DOHH2 (cell line): ENCODE measurements around the gene TMEM272.

Experiments used
- H3F3A ChIP-seq: fragments of 200-600 bp; sonication (generic), shearing (Covaris generic); 2 replicates; pipeline ENCODE4 v1.6.0; 2016; ENCODE audit warnings: antibody characterized with exemption, mild to moderate bottlenecking; ENCODE audit not compliant: control insufficient read depth, insufficient read depth
- H3K27ac ChIP-seq: fragments of 200-600 bp; sonication (generic); 2 replicates; pipeline ENCODE4 v1.5.1; 2014; ENCODE audit warnings: low read depth, mild to moderate bottlenecking, low read length, moderate library complexity
- H3K27me3 ChIP-seq: fragments of 200-600 bp; sonication (generic); 2 replicates; pipeline ENCODE4 v1.6.1; 2014; ENCODE audit warnings: mild to moderate bottlenecking, low read length, mixed read lengths; ENCODE audit not compliant: control insufficient read depth
- H3K36me3 ChIP-seq: fragments of 200-600 bp; sonication (generic); 2 replicates; pipeline ENCODE4 v1.6.1; 2014; ENCODE audit warnings: mild to moderate bottlenecking, low read length, moderate library complexity, mixed read lengths; ENCODE audit not compliant: control insufficient read depth
- H3K4me1 ChIP-seq: fragments of 200-600 bp; sonication (generic); 2 replicates; pipeline ENCODE4 v1.6.1; 2014; ENCODE audit warnings: mild to moderate bottlenecking, low read length, mixed read lengths; ENCODE audit not compliant: control insufficient read depth
- H3K4me2 ChIP-seq: fragments of 200-600 bp; sonication (generic); 2 replicates; pipeline ENCODE4 v1.6.0; 2014; ENCODE audit warnings: mild to moderate bottlenecking, low read length, moderate library complexity
- H3K4me3 ChIP-seq: fragments of 200-600 bp; sonication (generic); 2 replicates; pipeline ENCODE4 v1.5.1; 2014; ENCODE audit warnings: mild to moderate bottlenecking, low read length, mixed read lengths
- H3K79me2 ChIP-seq: fragments of 200-600 bp; sonication (generic); 2 replicates; pipeline ENCODE4 v1.6.1; 2014; ENCODE audit warnings: mild to moderate bottlenecking, low read length, mixed read lengths; ENCODE audit not compliant: control insufficient read depth
- H3K9me2 ChIP-seq: fragments of 200-600 bp; sonication (generic); replicated peaks from 2 replicates; pipeline ENCODE4 v1.6.1; 2014; ENCODE audit warnings: mild to moderate bottlenecking, low read length, mixed read lengths; ENCODE audit not compliant: control insufficient read depth
- H3K9me3 ChIP-seq: fragments of 200-600 bp; sonication (generic); 2 replicates; pipeline ENCODE4 v1.6.1; 2014; ENCODE audit warnings: antibody characterized with exemption, low read length, mixed read lengths; ENCODE audit not compliant: control insufficient read depth, insufficient read depth
- H4K20me1 ChIP-seq: fragments of 200-600 bp; sonication (generic); 2 replicates; pipeline ENCODE4 v1.6.0; 2014; ENCODE audit warnings: low read depth, mild to moderate bottlenecking, antibody characterized with exemption, low read length, moderate library complexity; ENCODE audit not compliant: control insufficient read depth, insufficient read depth
- EZH2phosphoT487 ChIP-seq: fragments of 200-600 bp; sonication (generic); IDR thresholded peaks from 2 replicates; pipeline ENCODE4 v1.6.1; 2017; ENCODE audit warnings: borderline replicate concordance, mild to moderate bottlenecking, antibody characterized with exemption, low read length, moderate library complexity, mixed read lengths
- TF ChIP-seq, protein P1 (sequence below): fragments of 200-600 bp; sonication (generic); IDR thresholded peaks from one replicate; pipeline ENCODE4 v1.5.1; 2014; ENCODE audit warnings: antibody characterized with exemption, mild to moderate bottlenecking, low read depth, low read length; ENCODE audit not compliant: poor library complexity, severe bottlenecking

The TMEM272 gene

DNA sequence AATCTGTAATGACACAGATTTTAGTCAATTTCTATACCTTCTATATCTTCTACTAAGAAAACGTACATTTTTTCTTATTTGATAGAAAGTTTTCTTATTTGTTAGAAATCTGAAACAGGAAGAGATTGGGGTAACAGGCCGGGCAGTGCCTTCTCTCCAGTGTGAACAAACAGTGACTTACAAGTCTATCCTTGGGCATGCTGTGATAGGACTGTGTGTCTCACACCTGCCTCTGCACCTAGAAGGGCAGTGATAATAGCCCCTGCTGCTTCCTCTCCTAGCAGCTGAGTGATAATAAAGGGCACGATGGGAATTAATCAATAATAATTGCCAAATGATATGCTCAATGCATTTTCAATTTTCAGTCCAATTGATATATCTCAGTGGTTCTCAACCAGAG is 1.4 kb downstream of the TMEM272 start:
- H3K4me3 ChIP-seq = no peak overlapping the region
- H3K27me3 ChIP-seq = no peaks in the 10 kb centered on the region
- no peaks in the 10 kb centered on the region for H4K20me1 ChIP-seq
- H3K79me2 ChIP-seq = no peaks in the 10 kb centered on the region
- no peaks in the 10 kb centered on the region for H3K36me3 ChIP-seq
- H3K27ac ChIP-seq = no peak overlapping the region
- no peaks in the 10 kb centered on the region for H3K9me3 ChIP-seq
- H3K4me1 ChIP-seq = peaks cover 8% of the 10 kb centered on the region
- H3F3A ChIP-seq = no peaks in the 10 kb centered on the region
- no peak for TF ChIP-seq EZH2phosphoT487
- TF ChIP-seq, protein P1, sequence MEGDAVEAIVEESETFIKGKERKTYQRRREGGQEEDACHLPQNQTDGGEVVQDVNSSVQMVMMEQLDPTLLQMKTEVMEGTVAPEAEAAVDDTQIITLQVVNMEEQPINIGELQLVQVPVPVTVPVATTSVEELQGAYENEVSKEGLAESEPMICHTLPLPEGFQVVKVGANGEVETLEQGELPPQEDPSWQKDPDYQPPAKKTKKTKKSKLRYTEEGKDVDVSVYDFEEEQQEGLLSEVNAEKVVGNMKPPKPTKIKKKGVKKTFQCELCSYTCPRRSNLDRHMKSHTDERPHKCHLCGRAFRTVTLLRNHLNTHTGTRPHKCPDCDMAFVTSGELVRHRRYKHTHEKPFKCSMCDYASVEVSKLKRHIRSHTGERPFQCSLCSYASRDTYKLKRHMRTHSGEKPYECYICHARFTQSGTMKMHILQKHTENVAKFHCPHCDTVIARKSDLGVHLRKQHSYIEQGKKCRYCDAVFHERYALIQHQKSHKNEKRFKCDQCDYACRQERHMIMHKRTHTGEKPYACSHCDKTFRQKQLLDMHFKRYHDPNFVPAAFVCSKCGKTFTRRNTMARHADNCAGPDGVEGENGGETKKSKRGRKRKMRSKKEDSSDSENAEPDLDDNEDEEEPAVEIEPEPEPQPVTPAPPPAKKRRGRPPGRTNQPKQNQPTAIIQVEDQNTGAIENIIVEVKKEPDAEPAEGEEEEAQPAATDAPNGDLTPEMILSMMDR = no peak
- no peaks in the 10 kb centered on the region for H3K9me2 ChIP-seq
- no peak overlapping the region for H3K4me2 ChIP-seq

DNA sequence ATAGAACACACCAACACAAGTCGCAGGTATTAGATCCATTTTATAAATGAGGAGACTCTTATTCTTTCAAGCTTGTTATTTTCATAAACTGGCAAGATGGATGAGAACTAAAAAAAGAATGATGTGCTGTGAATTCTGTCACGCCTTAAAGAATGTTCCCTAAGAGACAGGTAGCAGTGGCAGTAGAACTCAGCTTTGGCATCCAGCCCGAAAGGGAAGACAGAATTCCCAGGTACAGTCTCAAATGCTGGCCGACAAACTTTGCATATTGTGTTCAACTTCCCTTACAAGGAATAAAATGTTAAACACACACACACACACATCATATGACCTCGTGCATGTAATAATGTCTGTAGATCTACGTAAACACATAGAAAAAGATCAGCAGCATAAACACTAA is 3.2 kb downstream of the TMEM272 start:
- Histone ChIP-seq H3K27ac (no peak overlapping the region), H3K4me1 (peaks cover 8% of the 10 kb centered on the region), H3K9me2 (no peaks in the 10 kb centered on the region), H3K79me2 (no peaks in the 10 kb centered on the region), H3K4me2 (no peak overlapping the region), H4K20me1 (no peaks in the 10 kb centered on the region), H3F3A (no peaks in the 10 kb centered on the region), H3K36me3 (no peaks in the 10 kb centered on the region), H3K4me3 (no peak overlapping the region), H3K27me3 (no peaks in the 10 kb centered on the region), H3K9me3 (no peaks in the 10 kb centered on the region)
- TF ChIP-seq EZH2phosphoT487 = no peak
- TF ChIP-seq, protein P1 = no peak

DNA sequence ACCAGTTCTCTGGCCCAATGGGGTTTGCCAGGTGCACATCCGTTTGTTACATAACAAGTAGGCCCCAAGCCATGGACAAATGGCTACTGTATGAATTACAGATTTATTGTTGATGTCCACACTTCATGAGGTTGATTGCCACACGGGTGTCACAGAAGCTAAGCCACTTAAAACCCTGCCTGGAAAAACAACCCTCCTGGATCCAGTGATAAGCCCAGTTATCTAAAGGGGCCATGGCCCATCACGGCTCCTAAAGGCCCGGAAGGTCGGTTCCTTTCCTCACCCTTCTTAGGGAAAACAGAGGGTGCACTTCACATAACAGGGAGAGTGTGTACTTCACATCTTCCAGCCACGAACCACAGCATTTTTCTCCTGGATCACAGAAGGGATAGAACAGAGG is 4.1 kb downstream of the TMEM272 start:
- Histone ChIP-seq H4K20me1 (no peaks in the 10 kb centered on the region), H3F3A (no peaks in the 10 kb centered on the region), H3K4me2 (no peak overlapping the region), H3K36me3 (no peaks in the 10 kb centered on the region), H3K4me1 (peaks cover 8% of the 10 kb centered on the region), H3K9me3 (no peaks in the 10 kb centered on the region), H3K4me3 (no peak overlapping the region), H3K9me2 (no peaks in the 10 kb centered on the region), H3K27me3 (no peaks in the 10 kb centered on the region), H3K27ac (no peak overlapping the region), H3K79me2 (no peaks in the 10 kb centered on the region)
- TF ChIP-seq, protein P1 = no peak
- TF ChIP-seq EZH2phosphoT487 = no peak
